MM.1S (cell line): ENCODE results near the gene LAPTM4A.

Experiments used
- EZH2 ChIP-seq: fragments of 300-600 bp; sonication (generic); optimal IDR thresholded peaks from 2 replicates; pipeline ENCODE3; 2017; ENCODE audit warnings: low read depth, mild to moderate bottlenecking, antibody characterized with exemption, low read length, mixed read lengths
- EZH2phosphoT487 ChIP-seq: fragments of 300-600 bp; sonication (generic); IDR thresholded peaks from 2 replicates; pipeline ENCODE4 v1.6.1; 2018; ENCODE audit warnings: antibody characterized with exemption, low read length
- TF ChIP-seq, protein P1 (sequence below): fragments of 300-600 bp; sonication (generic); IDR thresholded peaks from 2 replicates; pipeline ENCODE4 v1.5.1; 2016; ENCODE audit warnings: antibody characterized with exemption, low read length, mixed read lengths

GRCh38 chr2:20035955-20036666, 15.3 kb downstream of the LAPTM4A start:
- TF ChIP-seq, protein P1, sequence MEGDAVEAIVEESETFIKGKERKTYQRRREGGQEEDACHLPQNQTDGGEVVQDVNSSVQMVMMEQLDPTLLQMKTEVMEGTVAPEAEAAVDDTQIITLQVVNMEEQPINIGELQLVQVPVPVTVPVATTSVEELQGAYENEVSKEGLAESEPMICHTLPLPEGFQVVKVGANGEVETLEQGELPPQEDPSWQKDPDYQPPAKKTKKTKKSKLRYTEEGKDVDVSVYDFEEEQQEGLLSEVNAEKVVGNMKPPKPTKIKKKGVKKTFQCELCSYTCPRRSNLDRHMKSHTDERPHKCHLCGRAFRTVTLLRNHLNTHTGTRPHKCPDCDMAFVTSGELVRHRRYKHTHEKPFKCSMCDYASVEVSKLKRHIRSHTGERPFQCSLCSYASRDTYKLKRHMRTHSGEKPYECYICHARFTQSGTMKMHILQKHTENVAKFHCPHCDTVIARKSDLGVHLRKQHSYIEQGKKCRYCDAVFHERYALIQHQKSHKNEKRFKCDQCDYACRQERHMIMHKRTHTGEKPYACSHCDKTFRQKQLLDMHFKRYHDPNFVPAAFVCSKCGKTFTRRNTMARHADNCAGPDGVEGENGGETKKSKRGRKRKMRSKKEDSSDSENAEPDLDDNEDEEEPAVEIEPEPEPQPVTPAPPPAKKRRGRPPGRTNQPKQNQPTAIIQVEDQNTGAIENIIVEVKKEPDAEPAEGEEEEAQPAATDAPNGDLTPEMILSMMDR = no peak
- TF ChIP-seq EZH2phosphoT487 = no peak
- no peak for TF ChIP-seq EZH2
